HAP-1 (cell line): ENCODE results near the gene FCN1.
"Not testable (repeated sequence)": the region's sequence is repeated elsewhere in the genome, so short reads cannot be mapped to it uniquely, and the experiment has no call there.

ENCODE experiments used
- DNase-seq, 2 experiments: peaks; one replicate each; pipeline ENCODE4 v3.0.0-alpha.2; 2016 to 2020; ENCODE audit warnings: low spot score in 2 of 2
- H3K27me3 ChIP-seq: fragments of 250-450 bp; sonication (Bioruptor Pico); 2 replicates; pipeline ENCODE4 v1.5.1; 2020; ENCODE audit warnings: low read depth, mild to moderate bottlenecking, moderate library complexity
- H3K36me3 ChIP-seq: fragments of 250-450 bp; sonication (Bioruptor Pico); replicated peaks from 2 replicates; pipeline ENCODE4 v1.5.1; 2020; ENCODE audit warnings: mild to moderate bottlenecking
- H3K4me1 ChIP-seq: fragments of 250-450 bp; sonication (Bioruptor Pico); 2 replicates; pipeline ENCODE4 v1.5.1; 2020; ENCODE audit warnings: mild to moderate bottlenecking
- H3K4me3 ChIP-seq: fragments of 250-450 bp; sonication (Bioruptor Pico); 2 replicates; pipeline ENCODE4 v1.5.1; 2020; ENCODE audit warnings: mild to moderate bottlenecking, moderate library complexity
- H3K9me3 ChIP-seq: fragments of 250-450 bp; sonication (Bioruptor Pico); 2 replicates; pipeline ENCODE4 v1.5.1; 2020; ENCODE audit warnings: mild to moderate bottlenecking, moderate library complexity
- in situ Hi-C: fragments of 300-500 bp; cut with MboI; formaldehyde crosslinking; loops from 3 replicates; pipeline ENCODE4 v1.14.3; 2020; ENCODE audit warnings: low sequenced_read_pairs, inconsistent platforms, mixed read lengths

The FCN1 gene

GRCh38 chr9:134959126-134959970, 41.6 kb upstream of the FCN1 start:
- DNase-seq, result no peak
- Histone ChIP-seq H3K4me1 (no peaks in the 10 kb centered on the region), H3K36me3 (no peaks in the 10 kb centered on the region), H3K4me3 (no peak overlapping the region), H3K27me3 (no peaks in the 10 kb centered on the region), H3K9me3 (no peaks in the 10 kb centered on the region)
- in situ Hi-C loops, result no loop called here

GRCh38 chr9:134957945-134958227, 40.2 kb upstream of the FCN1 start:
- H3K36me3 ChIP-seq, result no peaks in the 10 kb centered on the region
- H3K9me3 ChIP-seq, result 0 out of 2 replicates have a peak, but pooled peaks cover 3% of the 10 kb centered on the region
- DNase-seq, result no peak
- H3K27me3 ChIP-seq, result no peaks in the 10 kb centered on the region
- no peak overlapping the region for H3K4me3 ChIP-seq
- in situ Hi-C loops, result no loop called here
- no peaks in the 10 kb centered on the region for H3K4me1 ChIP-seq

- H3K4me3 ChIP-seq, result no peak overlapping the region
- H3K4me1 ChIP-seq, result no peaks in the 10 kb centered on the region
- H3K36me3 ChIP-seq, result no peaks in the 10 kb centered on the region
- no peaks in the 10 kb centered on the region for H3K27me3 ChIP-seq
- H3K9me3 ChIP-seq, result 0 out of 2 replicates have a peak, but pooled peaks cover 3% of the 10 kb centered on the region
- in situ Hi-C loops, result no loop called here
- DNase-seq, result no peak
Measured at GRCh38 chr9:134957165-134957944, 39.6 kb upstream of the FCN1 start.

GRCh38 chr9:134956387-134956786, 38.7 kb upstream of the FCN1 start:
- H3K9me3 ChIP-seq, in situ Hi-C loops, DNase-seq, H3K36me3 ChIP-seq, H3K4me1 ChIP-seq, H3K27me3 ChIP-seq, H3K4me3 ChIP-seq: not testable (repeated sequence)

- in situ Hi-C loops, result no loop called here
- 0 out of 2 replicates have a peak, but pooled peaks cover 3% of the 10 kb centered on the region for H3K9me3 ChIP-seq
- no peak overlapping the region for H3K4me3 ChIP-seq
- H3K36me3 ChIP-seq, result no peaks in the 10 kb centered on the region
- H3K27me3 ChIP-seq, result no peaks in the 10 kb centered on the region
- H3K4me1 ChIP-seq, result no peaks in the 10 kb centered on the region
- no peak for DNase-seq
Measured at GRCh38 chr9:134955801-134956200, 38.1 kb upstream of the FCN1 start.

- Histone ChIP-seq H3K36me3 (no peaks in the 10 kb centered on the region), H3K27me3 (no peaks in the 10 kb centered on the region), H3K4me1 (no peaks in the 10 kb centered on the region), H3K9me3 (0 out of 2 replicates have a peak, but pooled peaks cover 3% of the 10 kb centered on the region), H3K4me3 (no peak overlapping the region)
- DNase-seq, result no peak
- in situ Hi-C loops, result no loop called here
Measured at GRCh38 chr9:134955156-134955555, 37.4 kb upstream of the FCN1 start.

- Histone ChIP-seq H3K27me3 (no peaks in the 10 kb centered on the region), H3K9me3 (0 out of 2 replicates have a peak, but pooled peaks cover 3% of the 10 kb centered on the region), H3K4me3 (no peak overlapping the region), H3K36me3 (no peaks in the 10 kb centered on the region), H3K4me1 (no peaks in the 10 kb centered on the region)
- in situ Hi-C loops, result no loop called here
- DNase-seq, result no peak
Measured at GRCh38 chr9:134951994-134952393, 34.3 kb upstream of the FCN1 start.

- Histone ChIP-seq H3K36me3 (no peaks in the 10 kb centered on the region), H3K4me1 (no peaks in the 10 kb centered on the region), H3K27me3 (no peaks in the 10 kb centered on the region), H3K9me3 (0 out of 2 replicates have a peak, but pooled peaks cover 3% of the 10 kb centered on the region), H3K4me3 (no peak overlapping the region)
- DNase-seq, result no peak
- in situ Hi-C loops, result no loop called here
Measured at GRCh38 chr9:134951461-134951860, 33.7 kb upstream of the FCN1 start.

- no peaks in the 10 kb centered on the region for H3K36me3 ChIP-seq
- in situ Hi-C loops, result no loop called here
- H3K4me1 ChIP-seq, result no peaks in the 10 kb centered on the region
- no peak for DNase-seq
- H3K9me3 ChIP-seq, result 0 out of 2 replicates have a peak, but pooled peaks cover 3% of the 10 kb centered on the region
- no peaks in the 10 kb centered on the region for H3K27me3 ChIP-seq
- no peak overlapping the region for H3K4me3 ChIP-seq
Measured at GRCh38 chr9:134950386-134951210, 32.9 kb upstream of the FCN1 start.

- no peak for DNase-seq
- Histone ChIP-seq H3K36me3 (no peaks in the 10 kb centered on the region), H3K9me3 (peaks cover 3% of the 10 kb centered on the region; the same call in 1 of the 2 replicates), H3K4me3 (no peak overlapping the region), H3K4me1 (no peaks in the 10 kb centered on the region), H3K27me3 (no peaks in the 10 kb centered on the region)
- in situ Hi-C loops, result no loop called here
Measured at GRCh38 chr9:134949681-134950385, 32.1 kb upstream of the FCN1 start.

GRCh38 chr9:134948149-134948548, 30.4 kb upstream of the FCN1 start:
- no peaks in the 10 kb centered on the region for H3K36me3 ChIP-seq
- DNase-seq, result no peak
- H3K9me3 ChIP-seq, result no peaks in the 10 kb centered on the region; the same call in 1 of the 2 replicates
- in situ Hi-C loops, result no loop called here
- H3K4me3 ChIP-seq, result no peak overlapping the region
- no peaks in the 10 kb centered on the region for H3K27me3 ChIP-seq
- no peaks in the 10 kb centered on the region for H3K4me1 ChIP-seq

GRCh38 chr9:134947265-134947955, 29.7 kb upstream of the FCN1 start:
- Histone ChIP-seq H3K27me3 (no peaks in the 10 kb centered on the region), H3K36me3 (no peaks in the 10 kb centered on the region), H3K4me1 (no peaks in the 10 kb centered on the region), H3K4me3 (no peak overlapping the region), H3K9me3 (no peaks in the 10 kb centered on the region; the same call in 1 of the 2 replicates)
- DNase-seq, result no peak
- in situ Hi-C loops, result no loop called here

- no peaks in the 10 kb centered on the region for H3K4me1 ChIP-seq
- no peaks in the 10 kb centered on the region for H3K27me3 ChIP-seq
- H3K9me3 ChIP-seq, result peaks cover 2% of the 10 kb centered on the region; the same call in 1 of the 2 replicates
- H3K4me3 ChIP-seq, result no peak overlapping the region
- in situ Hi-C loops, result no loop called here
- DNase-seq, result no peak
- no peaks in the 10 kb centered on the region for H3K36me3 ChIP-seq
Measured at GRCh38 chr9:134946663-134947062, 29.0 kb upstream of the FCN1 start.
